H7 (cell line): ENCODE data around the gene FBXW10B. TPM values are rescaled to one million over a fixed set of nuclear protein-coding genes. Genes with fewer than 3 reads are reported as not detected.
"Not testable (repeated sequence)": the region's sequence is repeated elsewhere in the genome, so short reads cannot be mapped to it uniquely, and the experiment has no call there.

ENCODE experiments used
- DNase-seq: peaks from one replicate; pipeline ENCODE4 v3.0.0; 2012
- H3K27me3 ChIP-seq: 2 replicates; pipeline ENCODE4 v1.6.0; 2011; ENCODE audit warnings: mild to moderate bottlenecking, low read length; ENCODE audit not compliant: control insufficient read depth, insufficient read depth
- H3K36me3 ChIP-seq: replicated peaks from 2 replicates; pipeline ENCODE4 v1.5.1; 2011; ENCODE audit warnings: low read length; ENCODE audit not compliant: control insufficient read depth, insufficient read depth
- H3K4me3 ChIP-seq: 2 replicates; pipeline ENCODE4 v1.5.1; 2011; ENCODE audit warnings: low read depth, mild to moderate bottlenecking, control low read depth, low read length, moderate library complexity; ENCODE audit not compliant: insufficient read depth
- total RNA-seq: library from RNA; depleted of rRNA; stranded (reverse); fragments of >200 nt; shearing (Covaris generic); gene quantifications from 2 replicates; pipeline ENCODE4 v1.2.3, GENCODE V29; 2014

Gene FBXW10B
- total RNA-seq, 1 experiment from 2014 or later, result not detected

DNA sequence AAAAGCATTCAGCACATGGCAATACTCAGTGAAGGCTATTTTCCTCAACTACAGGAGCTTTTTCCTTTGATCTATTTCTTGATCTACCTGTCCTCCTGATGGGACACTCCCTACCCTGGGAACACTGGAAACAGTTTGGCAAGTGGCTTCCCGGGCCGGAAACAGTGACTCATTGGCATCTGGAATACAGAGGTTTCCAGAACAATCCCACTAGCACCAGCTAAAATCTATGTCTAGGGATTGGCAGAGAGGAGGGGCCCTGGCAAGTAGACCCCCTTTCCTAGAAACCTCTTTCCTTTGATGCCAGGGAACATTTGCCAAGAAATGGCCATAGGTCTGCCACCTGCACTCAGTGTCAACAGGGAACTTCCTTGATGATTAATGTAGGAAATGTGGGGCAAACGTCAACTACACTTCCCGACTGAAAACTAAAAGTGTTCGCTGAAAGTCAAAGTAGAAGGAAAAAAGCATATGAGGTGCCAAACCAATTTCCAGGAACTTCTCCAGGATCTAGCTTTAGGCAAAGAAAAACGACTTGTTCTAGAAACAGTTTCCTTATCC, 30.4 kb upstream of the FBXW10B start:
- Histone ChIP-seq H3K36me3 (no peaks in the 10 kb centered on the region; the same call in 1 of the 2 replicates), H3K27me3 (no peaks in the 10 kb centered on the region), H3K4me3 (no peak overlapping the region)
- no peak for DNase-seq

DNA sequence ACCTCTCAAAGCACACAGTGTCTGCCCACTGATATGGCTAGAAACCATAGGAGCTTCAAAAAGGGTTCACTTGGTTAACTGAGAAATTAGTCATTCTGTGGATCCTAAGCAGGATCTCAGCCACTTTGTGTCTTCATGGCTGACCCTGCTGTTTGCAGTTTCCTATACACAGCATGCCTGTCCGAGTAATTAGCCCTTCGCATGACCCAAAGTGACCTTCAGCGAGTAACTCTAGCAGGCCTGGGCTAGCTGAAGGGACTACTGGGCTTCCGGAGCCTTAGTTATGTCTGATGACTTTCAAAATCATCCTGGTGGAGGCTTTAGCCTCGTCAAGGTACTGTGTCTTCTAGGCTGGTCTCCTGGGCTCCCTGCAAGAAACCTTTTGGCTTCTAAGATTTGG, 28.9 kb upstream of the FBXW10B start:
- no peaks in the 10 kb centered on the region for H3K27me3 ChIP-seq
- no peak overlapping the region for H3K4me3 ChIP-seq
- no peaks in the 10 kb centered on the region; the same call in 1 of the 2 replicates for H3K36me3 ChIP-seq
- no peak for DNase-seq

DNA sequence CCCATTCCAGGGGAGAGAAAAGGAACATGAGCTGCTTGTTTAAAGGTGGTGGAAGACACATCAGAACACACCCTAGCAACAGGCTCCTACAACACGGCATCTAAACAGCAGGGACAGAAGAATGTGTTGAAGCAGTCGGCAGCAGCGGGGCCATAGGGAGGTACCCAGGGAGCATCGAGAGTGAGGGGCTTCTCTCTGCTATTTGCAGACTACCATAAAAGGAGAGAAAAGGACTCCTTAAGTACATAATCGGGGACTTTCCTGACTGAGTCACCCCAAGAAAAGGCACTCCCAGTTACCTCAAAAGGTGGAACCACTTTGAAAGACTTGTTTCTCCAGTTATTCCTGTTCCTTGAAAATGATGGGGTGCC, 26.4 kb upstream of the FBXW10B start:
- H3K4me3 ChIP-seq, DNase-seq: not testable (repeated sequence)

DNA sequence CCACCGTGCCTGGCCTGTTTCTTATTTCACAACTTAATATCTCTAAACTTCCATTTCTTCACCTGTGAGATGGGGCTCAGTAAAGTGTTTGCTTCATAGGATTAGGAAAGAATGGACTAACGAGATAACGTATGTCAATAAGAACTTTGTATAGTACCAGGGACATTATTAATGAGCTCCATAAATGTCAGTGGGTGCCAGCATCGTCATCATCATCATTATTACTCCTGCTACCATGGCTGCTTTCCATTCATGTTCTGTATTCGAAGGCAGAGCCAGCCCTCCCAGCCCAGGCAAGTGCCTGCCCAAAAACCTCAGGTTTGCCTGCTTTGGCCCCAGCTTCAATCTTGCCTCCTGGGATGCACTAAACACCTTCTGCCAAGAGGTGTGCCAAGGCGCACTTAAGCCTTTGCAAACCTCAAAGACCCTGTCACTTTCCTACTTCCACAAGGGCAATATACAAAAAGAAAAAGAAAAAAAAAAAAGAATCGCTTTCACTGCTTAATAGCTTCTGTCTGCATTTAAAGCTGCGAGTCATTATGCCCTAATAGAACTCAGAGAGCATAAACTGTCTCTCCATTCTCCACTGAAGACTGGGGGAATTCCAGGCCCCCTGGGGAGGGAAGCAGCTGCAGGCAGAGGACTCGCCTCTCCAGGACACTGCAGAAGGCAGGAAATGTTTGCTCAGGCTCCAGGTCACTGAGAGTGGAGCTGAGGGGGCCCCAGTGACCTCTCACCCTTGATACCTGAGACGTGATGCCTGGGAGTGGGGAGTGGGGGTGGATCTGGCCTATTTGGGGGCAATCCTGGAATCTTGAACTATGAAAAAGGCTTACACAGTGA, 25.8 kb upstream of the FBXW10B start:
- not testable (repeated sequence) for H3K36me3 ChIP-seq, H3K4me3 ChIP-seq, H3K27me3 ChIP-seq
- DNase-seq, result peak; percentile 34

More for the DNA sequence above, 26.4 kb upstream of the FBXW10B start:
- H3K27me3 ChIP-seq, H3K36me3 ChIP-seq: not testable (repeated sequence)

DNA sequence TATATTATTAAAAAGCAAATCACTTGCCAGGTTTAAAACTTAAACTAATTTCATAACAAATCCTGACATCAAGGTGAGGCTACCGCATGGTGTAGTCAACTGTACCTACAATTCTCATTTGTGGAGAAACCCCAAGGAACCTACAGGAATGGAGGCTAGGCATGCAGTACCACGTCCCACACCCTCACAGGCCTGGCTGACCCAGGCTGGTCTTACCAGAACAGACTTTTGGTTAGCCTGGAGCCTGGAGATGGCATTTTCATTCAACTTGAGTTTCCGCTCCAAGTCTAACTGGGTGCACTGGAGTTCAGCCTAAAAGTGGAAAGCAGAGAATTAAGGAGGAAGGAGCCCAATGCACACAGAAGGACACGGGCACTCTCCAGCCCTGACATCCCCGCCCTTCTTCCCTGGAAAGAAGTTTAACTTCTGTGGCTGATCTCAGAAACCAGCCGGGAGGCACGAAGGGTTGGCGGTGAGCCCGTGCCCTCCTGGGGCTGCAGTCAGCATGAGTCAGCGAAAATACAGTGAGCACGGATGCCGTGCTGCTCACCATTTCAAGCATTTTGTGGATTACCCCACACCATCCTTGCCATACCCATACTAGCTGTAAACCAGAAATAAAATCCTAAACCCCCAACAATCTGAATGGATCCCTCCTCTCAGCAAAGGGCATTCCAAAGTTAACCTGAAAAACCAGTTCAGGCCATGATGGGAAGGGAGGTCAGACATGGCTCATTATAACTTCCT, 23.2 kb upstream of the FBXW10B start:
- not testable (repeated sequence) for DNase-seq, H3K36me3 ChIP-seq, H3K4me3 ChIP-seq, H3K27me3 ChIP-seq

DNA sequence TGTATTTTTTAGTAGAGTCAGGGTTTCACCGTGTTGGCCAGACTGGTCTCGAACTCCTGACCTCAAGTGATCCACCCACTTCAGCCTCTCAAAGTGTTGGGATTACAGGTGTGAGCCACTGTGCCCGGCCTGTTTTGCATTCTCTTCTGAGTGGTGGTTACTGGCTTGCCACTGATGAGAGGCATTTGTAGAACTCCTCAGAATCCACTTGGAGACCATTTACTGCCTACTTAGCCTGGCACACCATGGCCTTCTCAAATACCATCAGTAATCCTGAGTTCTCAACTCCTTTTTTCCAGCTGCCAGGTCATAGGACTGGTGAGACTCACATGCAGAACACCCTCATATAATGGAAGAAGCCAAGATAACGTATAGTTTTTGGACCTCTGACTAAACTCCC, 22.5 kb upstream of the FBXW10B start:
- H3K27me3 ChIP-seq, H3K4me3 ChIP-seq, DNase-seq, H3K36me3 ChIP-seq: not testable (repeated sequence)

DNA sequence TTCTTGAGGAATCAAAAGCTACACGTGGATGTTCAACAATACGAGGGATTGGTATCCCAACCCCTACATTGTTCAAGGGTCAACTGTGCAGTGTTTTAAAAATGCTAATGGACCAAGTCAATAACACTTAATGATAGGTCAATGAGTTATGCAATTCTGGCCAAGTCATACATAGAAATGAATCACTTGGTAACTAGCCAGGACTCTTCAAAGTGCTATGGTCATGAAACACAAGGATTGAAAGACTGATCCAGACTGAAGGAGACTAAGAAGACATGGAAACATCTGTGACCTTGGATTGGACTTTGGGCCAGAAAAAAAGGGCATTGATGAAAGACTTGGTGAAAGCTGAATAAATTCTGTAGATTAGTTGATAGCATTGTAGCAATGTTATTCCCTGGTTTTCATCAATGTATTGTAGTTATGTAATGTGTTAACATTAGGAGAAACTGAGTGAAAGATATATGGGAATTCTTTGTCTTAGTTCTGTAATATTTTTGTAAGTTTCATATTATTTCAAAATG, 11.5 kb upstream of the FBXW10B start:
- not testable (repeated sequence) for DNase-seq, H3K36me3 ChIP-seq, H3K27me3 ChIP-seq, H3K4me3 ChIP-seq

DNA sequence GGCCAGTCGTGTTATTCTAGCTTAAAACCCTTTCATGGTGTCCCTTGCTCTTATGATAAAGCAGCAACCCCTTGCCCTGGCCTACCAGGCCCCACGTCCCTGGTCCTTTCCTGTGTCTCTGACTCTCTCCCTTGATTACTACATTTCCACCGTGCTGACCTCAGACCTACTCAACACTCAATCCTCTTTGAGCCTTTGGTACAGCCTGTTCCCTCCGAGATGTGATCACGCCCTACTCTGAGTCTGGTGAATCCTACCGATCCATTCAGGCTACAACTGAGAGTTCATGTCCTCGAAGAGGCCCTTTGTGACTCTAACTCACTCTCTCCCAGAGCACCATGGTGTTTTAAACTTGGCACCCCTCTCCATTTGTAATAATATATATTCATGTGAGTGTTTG, 10.5 kb upstream of the FBXW10B start:
- not testable (repeated sequence) for DNase-seq, H3K4me3 ChIP-seq, H3K27me3 ChIP-seq, H3K36me3 ChIP-seq

DNA sequence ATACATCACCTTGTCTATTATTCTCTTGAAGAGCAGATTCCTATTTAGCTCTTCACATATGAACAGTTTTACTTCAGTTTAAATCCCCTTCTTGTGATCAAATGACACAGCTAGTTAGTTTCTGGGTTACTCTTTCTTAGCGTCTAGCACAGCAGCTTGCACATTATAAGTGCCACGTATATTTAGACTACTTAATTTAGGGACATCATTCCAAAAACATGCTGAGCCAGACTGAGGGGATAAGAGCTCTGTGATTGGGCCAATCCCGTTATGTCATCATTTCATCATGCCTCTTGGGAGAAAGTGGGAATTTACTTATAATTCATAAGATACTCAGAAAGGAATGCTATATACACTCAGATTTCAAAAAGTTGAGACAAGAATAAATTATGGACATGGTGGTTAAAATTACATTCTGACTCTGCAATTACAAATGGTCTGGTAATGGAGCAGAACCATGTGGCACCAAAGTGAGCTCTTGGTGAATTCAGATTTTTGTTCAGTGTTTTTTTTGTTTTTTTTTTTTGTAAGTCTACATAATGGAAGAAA, 4.2 kb upstream of the FBXW10B start:
- not testable (repeated sequence) for H3K27me3 ChIP-seq, H3K4me3 ChIP-seq, DNase-seq, H3K36me3 ChIP-seq

DNA sequence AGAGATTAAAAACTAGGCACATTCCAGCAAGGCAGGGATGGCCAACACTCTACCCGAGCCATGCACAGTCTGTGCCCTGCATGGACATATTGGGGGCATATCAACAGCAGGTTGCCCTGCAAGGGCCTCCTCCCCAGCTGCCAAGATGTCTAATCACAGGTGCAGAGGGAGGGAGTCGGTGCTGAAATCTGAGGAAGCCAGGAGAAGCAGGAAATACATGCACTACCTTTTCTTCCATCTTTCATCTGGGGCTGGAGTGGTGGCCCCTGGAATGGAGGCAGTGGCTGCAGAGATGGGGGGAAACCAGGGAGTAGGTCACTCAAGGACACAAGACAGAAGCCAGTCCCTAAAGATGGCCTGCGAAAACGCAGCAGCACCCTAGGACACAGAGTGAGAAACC, 3.8 kb upstream of the FBXW10B start:
- H3K27me3 ChIP-seq, H3K4me3 ChIP-seq, DNase-seq: not testable (repeated sequence)

DNA sequence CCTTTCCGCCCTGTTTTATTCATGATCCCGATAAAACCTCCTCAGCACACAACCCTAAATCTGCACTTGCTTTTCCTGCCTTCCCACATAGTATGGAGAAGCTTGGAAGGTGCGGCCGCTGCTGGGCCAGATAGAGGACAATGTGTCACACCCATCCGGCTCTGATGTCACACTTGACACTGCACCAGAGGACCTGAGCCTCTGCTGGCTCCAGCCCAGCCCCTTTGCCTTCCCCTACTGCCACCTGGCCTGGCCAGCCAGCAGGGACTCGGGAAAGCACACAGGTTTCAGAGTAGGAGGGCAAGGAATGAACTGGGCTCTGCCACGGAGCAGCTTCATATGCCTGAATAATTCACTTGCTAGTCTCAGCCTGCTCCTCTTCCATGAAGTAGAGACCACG, 2.6 kb upstream of the FBXW10B start:
- not testable (repeated sequence) for H3K36me3 ChIP-seq, DNase-seq, H3K4me3 ChIP-seq, H3K27me3 ChIP-seq

More for the DNA sequence above, 3.8 kb upstream of the FBXW10B start:
- not testable (repeated sequence) for H3K36me3 ChIP-seq

DNA sequence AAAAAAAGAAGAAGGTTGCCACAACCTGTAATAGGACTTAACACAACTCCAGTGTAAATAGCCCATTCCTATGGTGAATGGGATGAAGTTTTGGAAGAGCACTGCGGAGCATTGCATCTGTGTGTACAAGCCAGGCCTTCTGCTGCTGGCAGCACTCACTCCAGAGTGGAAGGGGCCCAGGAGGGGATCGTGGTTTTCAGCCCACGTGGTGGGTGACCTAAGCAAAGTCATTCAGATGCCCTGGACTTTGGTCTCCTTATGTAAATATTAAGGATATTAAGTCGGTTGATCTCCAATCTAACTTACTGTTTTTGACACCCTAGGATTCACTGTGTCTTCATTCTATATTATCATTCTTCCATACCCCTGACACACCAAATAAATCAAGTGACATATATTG, 2.7 kb downstream of the FBXW10B start:
- not testable (repeated sequence) for DNase-seq, H3K36me3 ChIP-seq, H3K27me3 ChIP-seq

DNA sequence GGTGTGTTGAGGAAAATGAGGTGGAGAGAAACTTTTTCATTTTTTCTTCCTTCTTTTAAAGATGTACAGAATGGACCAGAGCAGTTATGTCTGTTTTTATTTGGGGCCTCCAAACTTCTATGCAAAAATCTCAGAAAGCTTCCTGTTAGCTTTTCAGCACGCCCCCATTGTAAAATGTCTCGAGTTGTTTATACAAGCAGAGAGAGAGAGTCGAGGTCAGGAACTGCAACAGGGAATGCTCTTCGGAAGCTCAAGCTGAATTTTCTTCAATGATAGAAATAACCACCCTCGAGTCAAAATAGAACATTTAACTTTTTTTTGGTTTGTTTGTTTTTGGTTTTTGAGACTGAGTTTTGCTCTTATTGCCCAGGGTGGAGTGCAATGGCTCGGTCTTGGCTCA, 3.7 kb downstream of the FBXW10B start:
- DNase-seq, H3K36me3 ChIP-seq, H3K4me3 ChIP-seq, H3K27me3 ChIP-seq: not testable (repeated sequence)

More for the DNA sequence above, 2.7 kb downstream of the FBXW10B start:
- H3K4me3 ChIP-seq, result not testable (repeated sequence)

DNA sequence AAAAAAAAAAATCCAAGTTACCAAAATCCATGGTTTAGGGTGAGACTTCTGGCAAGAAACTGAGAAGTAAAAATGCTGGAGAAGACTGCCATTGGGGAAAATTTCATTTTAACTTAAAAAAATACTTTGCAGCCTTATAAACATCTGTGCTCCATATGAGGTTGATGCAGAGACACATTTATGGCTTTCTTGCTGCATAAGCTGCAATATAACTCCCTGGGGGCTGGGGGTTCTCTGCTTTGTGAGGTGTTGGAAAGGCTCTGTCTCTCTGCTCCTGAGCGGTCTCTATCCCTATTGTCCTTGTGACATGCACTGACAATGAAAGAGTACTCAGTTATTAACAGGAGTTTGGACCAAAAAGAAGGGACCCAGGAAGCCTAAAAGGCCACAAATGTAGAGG, 6.4 kb downstream of the FBXW10B start:
- not testable (repeated sequence) for H3K4me3 ChIP-seq, DNase-seq

More for the DNA sequence above, 6.4 kb downstream of the FBXW10B start:
- not testable (repeated sequence) for H3K36me3 ChIP-seq, H3K27me3 ChIP-seq
